H1 (cell line): ENCODE data around the gene TCERG1L. TPM values are rescaled to one million over a fixed set of nuclear protein-coding genes. Genes with fewer than 3 reads are reported as not detected.

Source experiments
- CTCF ChIA-PET: fragments of 300-600 bp; sonication (Branson Sonifier 250); formaldehyde crosslinking; loops from one replicate; lab custom pipeline; 2021; ENCODE audit not compliant: partially characterized antibody; lab: Charles Lee
- POLR2A ChIA-PET: fragments of 300-600 bp; sonication (Branson Sonifier 250); formaldehyde crosslinking; loops from one replicate; lab custom pipeline; 2021; ENCODE audit warnings: inconsistent platforms; ENCODE audit not compliant: partially characterized antibody; lab: Charles Lee
- DNase-seq, 2 experiments: peaks; one replicate each; pipeline versions ENCODE4 v3.0.0 to v3.0.0-alpha.2; 2010 to 2022; ENCODE audit warnings: low spot score in 2 of 2, low read depth in 1 of 2, mixed read lengths in 1 of 2
- FAIRE-seq: peaks from 2 replicates; lab custom pipeline; 2011; peaks lifted over from hg19 to GRCh38; lab: Jason Lieb, UNC
- H2AFZ ChIP-seq: 2 replicates; pipeline ENCODE4 v1.8.1; 2012; ENCODE audit warnings: low read length, inconsistent platforms
- H2AK5ac ChIP-seq: 2 replicates; pipeline ENCODE4 v1.6.1; 2013; ENCODE audit warnings: low read depth, low read length
- H2BK120ac ChIP-seq: replicated peaks from 2 replicates; pipeline ENCODE3; 2013; ENCODE audit warnings: low read depth, low read length, inconsistent platforms
- H2BK12ac ChIP-seq: 2 replicates; pipeline ENCODE4 v1.6.1; 2013; ENCODE audit warnings: low read depth, low read length
- H2BK15ac ChIP-seq: 2 replicates; pipeline ENCODE4 v1.6.1; 2013; ENCODE audit warnings: low read length
- H2BK20ac ChIP-seq: 2 replicates; pipeline ENCODE4 v1.6.1; 2013; ENCODE audit warnings: low read length
- H2BK5ac ChIP-seq: 2 replicates; pipeline ENCODE4 v1.6.1; 2013; ENCODE audit warnings: low read depth, low read length
- H3K14ac ChIP-seq: 2 replicates; pipeline ENCODE4 v1.6.1; 2013; ENCODE audit warnings: inconsistent platforms; ENCODE audit not compliant: insufficient read length
- H3K18ac ChIP-seq: 2 replicates; pipeline ENCODE4 v1.6.1; 2013; ENCODE audit warnings: low read length; ENCODE audit errors: extremely low read depth
- H3K23ac ChIP-seq: 2 replicates; pipeline ENCODE4 v1.6.1; 2013; ENCODE audit warnings: inconsistent platforms; ENCODE audit not compliant: insufficient read length
- H3K23me2 ChIP-seq: 2 replicates; pipeline ENCODE4 v1.6.1; 2013; ENCODE audit warnings: low read depth, low read length
- H3K27ac ChIP-seq: 2 replicates; pipeline ENCODE4 v1.6.1; 2011; ENCODE audit warnings: low read depth, low read length, inconsistent platforms
- H3K27me3 ChIP-seq, 4 experiments: replicated peaks in 1 of 4; 1 replicate in 1 of 4; 2 replicates in 3 of 4; pipeline versions ENCODE4 v1.6.1 to v1.8.1; 2011 to 2013; ENCODE audit warnings: low read length in 3 of 4, mild to moderate bottlenecking in 3 of 4, inconsistent platforms in 2 of 4, mixed read lengths in 2 of 4, moderate library complexity in 1 of 4; ENCODE audit not compliant: control insufficient read depth in 3 of 4, insufficient read depth in 3 of 4; ENCODE audit errors: extremely low read depth in 1 of 4
- H3K36me3 ChIP-seq, 4 experiments: 2 replicates each; pipeline versions ENCODE4 v1.6.1 to v1.8.1; 2011 to 2013; ENCODE audit warnings: mild to moderate bottlenecking in 4 of 4, low read length in 3 of 4, moderate library complexity in 2 of 4, control low read depth in 1 of 4, inconsistent platforms in 1 of 4; ENCODE audit not compliant: insufficient read depth in 4 of 4, control insufficient read depth in 2 of 4
- H3K4ac ChIP-seq: replicated peaks from 2 replicates; pipeline ENCODE3; 2013; ENCODE audit warnings: low read length, low read depth, mixed read lengths, inconsistent platforms; ENCODE audit not compliant: insufficient read length
- H3K4me1 ChIP-seq, 4 experiments: replicated peaks in 1 of 4; 1 replicate in 1 of 4; 2 replicates in 3 of 4; pipeline versions ENCODE4 v1.6.1 to v1.8.1; 2011 to 2013; ENCODE audit warnings: low read length in 3 of 4, inconsistent platforms in 2 of 4, mixed read lengths in 1 of 4; ENCODE audit not compliant: insufficient read depth in 4 of 4, control insufficient read depth in 3 of 4
- H3K4me2 ChIP-seq, 2 experiments: 2 replicates each; pipeline versions ENCODE4 v1.6.1 to v1.8.1; 2011 to 2013; ENCODE audit warnings: low read depth in 2 of 2, low read length in 2 of 2, control low read depth in 1 of 2, inconsistent platforms in 1 of 2, mild to moderate bottlenecking in 1 of 2; ENCODE audit not compliant: insufficient read depth in 1 of 2
- H3K4me3 ChIP-seq, 4 experiments: fragments of 200-600, 300-600 bp in 1 of 4; sonication (generic), shearing (Covaris generic), sonication (Bioruptor Twin) in 1 of 4; 2 replicates each; pipeline versions ENCODE4 v1.5.1 to v1.8.1; 2011 to 2016; ENCODE audit warnings: low read length in 4 of 4, low read depth in 3 of 4, control low read depth in 2 of 4, inconsistent platforms in 2 of 4, mild to moderate bottlenecking in 2 of 4, mixed read lengths in 1 of 4, moderate library complexity in 1 of 4; ENCODE audit not compliant: insufficient read depth in 2 of 4; ENCODE audit errors: extremely low read depth in 1 of 4
- H3K56ac ChIP-seq: replicated peaks from 2 replicates; pipeline ENCODE3; 2013; ENCODE audit warnings: low read depth, mild to moderate bottlenecking, mixed read lengths, low read length, inconsistent platforms; ENCODE audit not compliant: insufficient read length
- H3K79me1 ChIP-seq: 2 replicates; pipeline ENCODE4 v1.6.1; 2013; ENCODE audit warnings: low read depth, low read length, control low read depth
- H3K79me2 ChIP-seq, 2 experiments: 2 replicates each; pipeline versions ENCODE4 v1.6.1 to v1.8.1; 2012 to 2013; ENCODE audit warnings: low read length in 2 of 2, mild to moderate bottlenecking in 2 of 2, inconsistent platforms in 1 of 2; ENCODE audit not compliant: insufficient read depth in 2 of 2, control insufficient read depth in 1 of 2
- H3K9ac ChIP-seq, 4 experiments: replicated peaks in 1 of 4; 1 replicate in 1 of 4; 2 replicates in 3 of 4; pipeline versions ENCODE4 v1.6.1 to v1.8.1; 2011 to 2013; ENCODE audit warnings: low read depth in 3 of 4, low read length in 3 of 4, control low read depth in 2 of 4, mild to moderate bottlenecking in 2 of 4, moderate library complexity in 2 of 4, inconsistent platforms in 1 of 4; ENCODE audit errors: extremely low read depth in 1 of 4
- H3K9me3 ChIP-seq, 2 experiments: 2 replicates each; pipeline versions ENCODE4 v1.6.1 to v1.8.1; 2012 to 2013; ENCODE audit warnings: mild to moderate bottlenecking in 2 of 2, moderate library complexity in 2 of 2, control low read depth in 1 of 2, inconsistent platforms in 1 of 2, low read depth in 1 of 2, low read length in 1 of 2, mixed read lengths in 1 of 2; ENCODE audit not compliant: insufficient read depth in 2 of 2
- H4K20me1 ChIP-seq, 2 experiments: replicated peaks in 1 of 2; 2 replicates each; pipeline versions ENCODE3 to v1.8.1; 2011 to 2013; ENCODE audit warnings: inconsistent platforms in 2 of 2, low read length in 2 of 2, mild to moderate bottlenecking in 1 of 2; ENCODE audit not compliant: insufficient read depth in 2 of 2, control insufficient read depth in 1 of 2
- H4K5ac ChIP-seq: 2 replicates; pipeline ENCODE4 v1.6.1; 2013; ENCODE audit warnings: low read length, low read depth, mixed read lengths, inconsistent platforms; ENCODE audit not compliant: insufficient read length
- H4K8ac ChIP-seq: 2 replicates; pipeline ENCODE4 v1.8.0; 2013; ENCODE audit warnings: mild to moderate bottlenecking, moderate library complexity, low read length, inconsistent platforms; ENCODE audit not compliant: insufficient read depth; ENCODE audit errors: extremely low read depth
- H4K91ac ChIP-seq: replicated peaks from 2 replicates; pipeline ENCODE3; 2013; ENCODE audit warnings: low read length, mixed read lengths, inconsistent platforms; ENCODE audit not compliant: insufficient read length
- BRCA1 ChIP-seq: IDR thresholded peaks from 2 replicates; pipeline ENCODE4 v1.6.1; 2012; ENCODE audit warnings: low read depth, low read length, improper control_type of control experiment
- CBX8 ChIP-seq: fragments of 300-800, 300-1000 bp; sonication (generic); IDR thresholded peaks from 2 replicates; pipeline ENCODE4 v1.7.1; 2016; ENCODE audit warnings: low read depth, low read length, borderline replicate concordance
- CEBPB ChIP-seq: IDR thresholded peaks from 2 replicates; pipeline ENCODE4 v1.6.1; 2012; ENCODE audit warnings: low read depth, low read length
- CREB1 ChIP-seq: IDR thresholded peaks from 2 replicates; pipeline ENCODE4 v1.6.1; 2012; ENCODE audit warnings: inconsistent platforms
- EZH2 ChIP-seq: fragments of 200-600 bp; sonication (generic); IDR thresholded peaks from 2 replicates; pipeline ENCODE4 v1.7.1; 2012; ENCODE audit warnings: low read depth, mild to moderate bottlenecking, moderate library complexity, low read length, inconsistent platforms; ENCODE audit not compliant: severe bottlenecking
- FOSL1 ChIP-seq: IDR thresholded peaks from 2 replicates; pipeline ENCODE4 v1.6.1; 2011; ENCODE audit warnings: mild to moderate bottlenecking, low read depth, low read length, moderate library complexity; ENCODE audit not compliant: insufficient read depth
- PHF8 ChIP-seq: fragments of 200-600 bp; sonication (generic); conservative IDR thresholded peaks from 2 replicates; pipeline ENCODE4 v1.7.1; 2012; ENCODE audit warnings: low read depth, mild to moderate bottlenecking, inconsistent platforms, low read length, moderate library complexity
- SAP30 ChIP-seq: fragments of 300-600 bp; sonication (generic); IDR thresholded peaks from 2 replicates; pipeline ENCODE4 v1.7.1; 2012; ENCODE audit warnings: low read length, moderate library complexity, mild to moderate bottlenecking, inconsistent platforms; ENCODE audit not compliant: insufficient read depth, insufficient replicate concordance
- SUZ12 ChIP-seq: fragments of 200-600 bp; sonication (generic); IDR thresholded peaks from 2 replicates; pipeline ENCODE4 v1.6.1; 2012; ENCODE audit warnings: mild to moderate bottlenecking, inconsistent platforms, low read length, moderate library complexity, mixed read lengths
- TAF1 ChIP-seq: IDR thresholded peaks from 2 replicates; pipeline ENCODE4 v1.6.1; 2011; ENCODE audit warnings: mild to moderate bottlenecking, low read depth, low read length
- TBP ChIP-seq: IDR thresholded peaks from 2 replicates; pipeline ENCODE4 v1.6.1; 2011; ENCODE audit warnings: low read depth, low read length, improper control_type of control experiment
- USF2 ChIP-seq: IDR thresholded peaks from 2 replicates; pipeline ENCODE4 v1.6.1; 2011; ENCODE audit warnings: low read length, improper control_type of control experiment
- WGBS, 2 experiments: shearing (Covaris generic) in 1 of 2; methylation state at CpG; one replicate each; pipeline versions ENCODE4 v1.1.6 to v1.1.7; 2013 to 2015; ENCODE audit warnings: low lambda C conversion rate in 2 of 2, mixed read lengths in 2 of 2, inconsistent platforms in 1 of 2, low coverage in 1 of 2, missing lambda C conversion rate in 1 of 2; ENCODE audit not compliant: insufficient replicate concordance in 2 of 2, insufficient coverage in 1 of 2, insufficient read length in 1 of 2; ENCODE audit errors: extremely low coverage in 1 of 2, missing lambda C conversion rate in 1 of 2; 5-methylcytosine and 5-hydroxymethylcytosine counted together
- polyA plus RNA-seq, 7 experiments: library from polyadenylated mRNA; depleted of rRNA in 3 of 7; stranded (reverse) in 5 of 7; unstranded in 2 of 7; fragments of >200 nt in 5 of 7; fragments of 200-250 nt in 2 of 7; gene quantifications; 1 replicate in 5 of 7; 2 replicates in 1 of 7; 4 replicates in 1 of 7; pipeline versions ENCODE4 v1.2.1 to v1.2.3, GENCODE V29; 2011 to 2013; ENCODE audit warnings: missing spikeins in 2 of 7, mixed read lengths in 2 of 7
- total RNA-seq: library from RNA; stranded (reverse); fragmentation: NEBNext Ultra II Directional; extraction: Animal tissue kit (Norgen Biotek cat#: 25700); gene quantifications from 2 replicates; pipeline ENCODE4 v1.2.1, GENCODE V29; 2021

TCERG1L gene
- total and polyA plus RNA-seq, 2 of the 8 experiments (the other 6 are each of a cell fraction or from before 2014, with no cell fraction given) = 3.9 to 6.9 TPM

GRCh38 chr10:131269776-131270460 lies 41.6 kb downstream of the TCERG1L start:
- H2BK120ac ChIP-seq = no peak overlapping the region
- H4K5ac ChIP-seq = no peak overlapping the region
- no peak overlapping the region for H3K56ac ChIP-seq
- H3K23ac ChIP-seq = no peak overlapping the region
- no peaks in the 10 kb centered on the region for H3K9me3 ChIP-seq
- ChIA-PET CTCF (interaction anchor here (0.6 to 1.8 kb wide), 2 partner anchors 12 to 556 kb away, joined by 3 to 4 read pairs; no protein-coding TSS in a partner anchor), POLR2A (no interaction called here)
- H3K27me3 ChIP-seq = no peaks in the 10 kb centered on the region
- H3K4me2 ChIP-seq = no peak overlapping the region
- no peaks in the 10 kb centered on the region for H3K79me1 ChIP-seq
- H3K18ac ChIP-seq = no peak overlapping the region
- H4K20me1 ChIP-seq = peaks cover 0 to 1% of the 10 kb centered on the region in 2 experiments
- H3K14ac ChIP-seq = no peak overlapping the region
- no peak overlapping the region for H2BK5ac ChIP-seq
- H2AK5ac ChIP-seq = no peak overlapping the region
- no peaks in the 10 kb centered on the region; a peak in 1 of 7 replicates for H3K4me1 ChIP-seq
- H3K36me3 ChIP-seq = no peaks in the 10 kb centered on the region
- H3K23me2 ChIP-seq = no peaks in the 10 kb centered on the region
- H4K91ac ChIP-seq = no peak overlapping the region
- H2BK15ac ChIP-seq = no peak overlapping the region
- no peak overlapping the region for H3K27ac ChIP-seq
- H2BK20ac ChIP-seq = no peak overlapping the region
- WGBS, 2 experiments = 82% methylated on average over 17 of the region's 17 CpGs; no CpG with 5 or more reads in 1 of the 2 experiments
- H2BK12ac ChIP-seq = no peak overlapping the region
- H3K9ac ChIP-seq = no peak overlapping the region
- no peak overlapping the region for H3K4ac ChIP-seq
- H4K8ac ChIP-seq = no peak overlapping the region
- no peak overlapping the region for H2AFZ ChIP-seq
- no peak for FAIRE-seq
- no peaks in the 10 kb centered on the region for H3K79me2 ChIP-seq
- no peak for DNase-seq
- H3K4me3 ChIP-seq = no peak overlapping the region
- TF ChIP-seq TAF1 = no peak
- TF ChIP-seq CREB1 = no peak
- no peak for TF ChIP-seq SUZ12
- TF ChIP-seq SAP30 = no peak
- TF ChIP-seq TBP = no peak
- no peak for TF ChIP-seq CBX8
- no peak for TF ChIP-seq CEBPB
- no peak for TF ChIP-seq USF2
- TF ChIP-seq FOSL1 = no peak
- no peak for TF ChIP-seq EZH2
- TF ChIP-seq PHF8 = no peak
- TF ChIP-seq BRCA1 = no peak
